ENCODE measurements around the gene PALM.
A peak's percentile ranks its signal among the peaks of the same experiment; 100 is the strongest.
"Not testable (repeated sequence)": the region's sequence is repeated elsewhere in the genome, so short reads cannot be mapped to it uniquely, and the experiment has no call there.

The PALM gene

GRCh38 chr19:679418-680286 is 29.1 kb upstream of the PALM start:
- peak; percentile 70 for DNase-seq (ENCODE audit: low read depth)

- peak; percentile 98 for DNase-seq (ENCODE audit: low read depth)
These were observed 28.3 kb upstream of the PALM start for GRCh38 chr19:680287-681028.

- DNase-seq (ENCODE audit: low read depth) = no peak
These were observed 27.4 kb upstream of the PALM start for GRCh38 chr19:681029-682019.

GRCh38 chr19:682678-683320 is 25.9 kb upstream of the PALM start:
- no peak for DNase-seq (ENCODE audit: low read depth)

- DNase-seq (ENCODE audit: low read depth) = no peak
These were observed 23.2 kb upstream of the PALM start for GRCh38 chr19:685454-685931.

- no peak for DNase-seq (ENCODE audit: low read depth)
These were observed 22.0 kb upstream of the PALM start for GRCh38 chr19:686589-687297.

- no peak for DNase-seq (ENCODE audit: low read depth)
These were observed 21.1 kb upstream of the PALM start for GRCh38 chr19:687569-688166.

GRCh38 chr19:688214-688613 is 20.5 kb upstream of the PALM start:
- peak; percentile 52 for DNase-seq (ENCODE audit: low read depth)

- DNase-seq (ENCODE audit: low read depth) = no peak
These were observed 19.7 kb upstream of the PALM start for GRCh38 chr19:688992-689391.

- DNase-seq (ENCODE audit: low read depth) = no peak
These were observed 18.5 kb upstream of the PALM start for GRCh38 chr19:690203-690602.

GRCh38 chr19:694481-695351 is 14.0 kb upstream of the PALM start:
- DNase-seq (ENCODE audit: low read depth) = no peak

- DNase-seq (ENCODE audit: low read depth) = no peak
These were observed 13.3 kb upstream of the PALM start, which contains the start of gene PRSS57 for GRCh38 chr19:695352-695949. TSS of gene PRSS57 (minus strand) at chr19:695452. CDS start at chr19:695430, 22 bp downstream.

- not testable (repeated sequence) for DNase-seq (ENCODE audit: low read depth)
These were observed 10.2 kb upstream of the PALM start for GRCh38 chr19:698529-698928.

- DNase-seq (ENCODE audit: low read depth) = not testable (repeated sequence)
These were observed 8.8 kb upstream of the PALM start for GRCh38 chr19:699885-700284.

GRCh38 chr19:702847-703246 is 5.9 kb upstream of the PALM start:
- not testable (repeated sequence) for DNase-seq (ENCODE audit: low read depth)

- no peak for DNase-seq (ENCODE audit: low read depth)
These were observed 5.4 kb upstream of the PALM start for GRCh38 chr19:703329-703650.

GRCh38 chr19:703651-704446 is 4.9 kb upstream of the PALM start:
- DNase-seq (ENCODE audit: low read depth) = peak; percentile 34

GRCh38 chr19:704447-704741 is 4.3 kb upstream of the PALM start:
- DNase-seq (ENCODE audit: low read depth) = no peak
